Kidney (tissue), 14 donors: ENCODE data around the gene IRF1. TPM values are rescaled to one million over a fixed set of nuclear protein-coding genes. Genes with fewer than 3 reads are reported as not detected.

ENCODE experiments used
- DNase-seq, 5 donors: peaks; one replicate each; pipeline ENCODE4 v3.0.0-alpha.2; 2013 to 2020
- FAIRE-seq: peaks from 2 replicates; lab custom pipeline; 2012; peaks lifted over from hg19 to GRCh38; lab: Jason Lieb, UNC
- H3K27ac ChIP-seq, 2 donors: one replicate each; pipeline ENCODE4 v1.7.0; 2013; ENCODE audit warnings: low read depth in 2 of 2, low read length in 2 of 2, inconsistent platforms in 1 of 2
- H3K27me3 ChIP-seq: one replicate; pipeline ENCODE4 v1.7.1; 2013; ENCODE audit warnings: low read length, inconsistent platforms; ENCODE audit not compliant: control insufficient read depth, insufficient read depth
- H3K36me3 ChIP-seq, 3 donors: one replicate each; pipeline versions ENCODE4 v1.7.0 to v1.7.1; 2013; ENCODE audit warnings: low read length in 3 of 3, control low read depth in 1 of 3, inconsistent platforms in 1 of 3; ENCODE audit not compliant: insufficient read depth in 3 of 3, control insufficient read depth in 2 of 3
- H3K4me1 ChIP-seq, 3 donors: one replicate each; pipeline versions ENCODE4 v1.7.0 to v1.7.1; 2013; ENCODE audit warnings: low read length in 3 of 3, inconsistent platforms in 1 of 3, low read depth in 1 of 3; ENCODE audit not compliant: control insufficient read depth in 2 of 3, insufficient read depth in 2 of 3
- H3K4me3 ChIP-seq, 3 donors: one replicate each; pipeline versions ENCODE4 v1.7.0 to v1.8.1; 2013; ENCODE audit warnings: low read length in 3 of 3, control low read depth in 1 of 3, inconsistent platforms in 1 of 3
- H3K9ac ChIP-seq, 3 donors: one replicate each; pipeline versions ENCODE4 v1.7.0 to v1.7.1; 2013; ENCODE audit warnings: low read length in 3 of 3, control low read depth in 1 of 3, inconsistent platforms in 1 of 3
- H3K9me3 ChIP-seq, 3 donors: one replicate each; pipeline versions ENCODE4 v1.7.0 to v1.7.1; 2013; ENCODE audit warnings: low read length in 3 of 3, control low read depth in 1 of 3, inconsistent platforms in 1 of 3; ENCODE audit not compliant: control insufficient read depth in 2 of 3, insufficient read depth in 1 of 3
- intact Hi-C: fragments of 100-400 bp; cut with DNase I; formaldehyde crosslinking; loops from one replicate; pipeline ENCODE4 v1.11.1; 2022
- polyA plus RNA-seq: library from polyadenylated mRNA; stranded (reverse); fragments of 350-450 nt; fragmentation: Illumina TruSeq; extraction: RNeasy Lipid Tissue Mini Kit (QIAGEN cat#74804); gene quantifications from one replicate; pipeline ENCODE4 v1.2.3, GENCODE V29; 2014; ENCODE audit warnings: low read depth, low replicate concordance; ENCODE audit not compliant: insufficient read depth
- total RNA-seq: library from RNA; stranded (reverse); fragmentation: NEBNext Ultra II Directional; extraction: Animal tissue kit (Norgen Biotek cat#: 25700); gene quantifications from one replicate; pipeline ENCODE4 v1.2.1, GENCODE V29; 2021
- TF ChIP-seq, protein P1 (sequence below): IDR thresholded peaks from 3 replicates; pipeline ENCODE4 v1.5.1; 2012; ENCODE audit warnings: mild to moderate bottlenecking, moderate library complexity, borderline replicate concordance; ENCODE audit not compliant: insufficient read depth; ENCODE audit errors: extremely low read depth
- donor health status: control.
- donor health status: control.
- donor health status: control.
- donor health status: control.
- donor health status: control.
- donor health status: DM: yes; HTN: yes; CAD: no.
- donor health status: Normal renal cell carcinoma (clear cell type).

Gene IRF1
- total and polyA plus RNA-seq, 2 donors from 2014 or later, result 20.5 to 55.6 TPM

DNA sequence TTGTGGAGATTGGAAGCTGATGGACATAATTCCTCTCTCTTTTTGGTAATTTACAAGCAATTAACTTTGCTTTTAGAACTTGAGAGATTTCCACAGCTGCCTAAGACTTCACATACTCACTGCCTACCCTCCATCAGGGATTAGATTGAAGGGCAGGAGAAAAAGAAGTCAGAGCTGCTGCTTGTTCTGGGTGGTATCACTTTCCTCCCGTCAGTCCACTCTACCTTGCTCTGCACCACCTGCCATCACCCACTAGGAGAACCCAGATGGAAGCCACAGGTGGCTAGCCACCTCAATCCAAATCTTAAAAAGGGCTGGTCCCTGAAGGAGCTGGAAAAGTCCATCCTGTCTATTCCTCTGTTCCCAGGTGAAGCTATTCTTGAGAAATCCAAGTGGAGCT lies 10.5 kb downstream of the IRF1 start:
- intact Hi-C loops, result loop anchor here (10.0 kb wide), 1 partner anchor 55 kb away; no protein-coding TSS in a partner anchor
- no peak for FAIRE-seq
- H3K27me3 ChIP-seq, result no peaks in the 10 kb centered on the region
- no peak for DNase-seq
- TF ChIP-seq, protein P1, sequence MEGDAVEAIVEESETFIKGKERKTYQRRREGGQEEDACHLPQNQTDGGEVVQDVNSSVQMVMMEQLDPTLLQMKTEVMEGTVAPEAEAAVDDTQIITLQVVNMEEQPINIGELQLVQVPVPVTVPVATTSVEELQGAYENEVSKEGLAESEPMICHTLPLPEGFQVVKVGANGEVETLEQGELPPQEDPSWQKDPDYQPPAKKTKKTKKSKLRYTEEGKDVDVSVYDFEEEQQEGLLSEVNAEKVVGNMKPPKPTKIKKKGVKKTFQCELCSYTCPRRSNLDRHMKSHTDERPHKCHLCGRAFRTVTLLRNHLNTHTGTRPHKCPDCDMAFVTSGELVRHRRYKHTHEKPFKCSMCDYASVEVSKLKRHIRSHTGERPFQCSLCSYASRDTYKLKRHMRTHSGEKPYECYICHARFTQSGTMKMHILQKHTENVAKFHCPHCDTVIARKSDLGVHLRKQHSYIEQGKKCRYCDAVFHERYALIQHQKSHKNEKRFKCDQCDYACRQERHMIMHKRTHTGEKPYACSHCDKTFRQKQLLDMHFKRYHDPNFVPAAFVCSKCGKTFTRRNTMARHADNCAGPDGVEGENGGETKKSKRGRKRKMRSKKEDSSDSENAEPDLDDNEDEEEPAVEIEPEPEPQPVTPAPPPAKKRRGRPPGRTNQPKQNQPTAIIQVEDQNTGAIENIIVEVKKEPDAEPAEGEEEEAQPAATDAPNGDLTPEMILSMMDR, result no peak
- H3K36me3 ChIP-seq, result peaks cover 0 to 16% (median 11%) of the 10 kb centered on the region in 3 donors
- H3K9me3 ChIP-seq, result no peaks in the 10 kb centered on the region
- no peak overlapping the region for H3K9ac ChIP-seq
- H3K4me1 ChIP-seq, result peaks cover 0 to 22% (median 4%) of the 10 kb centered on the region in 3 donors
- H3K4me3 ChIP-seq, result no peak overlapping the region
- no peak overlapping the region for H3K27ac ChIP-seq

DNA sequence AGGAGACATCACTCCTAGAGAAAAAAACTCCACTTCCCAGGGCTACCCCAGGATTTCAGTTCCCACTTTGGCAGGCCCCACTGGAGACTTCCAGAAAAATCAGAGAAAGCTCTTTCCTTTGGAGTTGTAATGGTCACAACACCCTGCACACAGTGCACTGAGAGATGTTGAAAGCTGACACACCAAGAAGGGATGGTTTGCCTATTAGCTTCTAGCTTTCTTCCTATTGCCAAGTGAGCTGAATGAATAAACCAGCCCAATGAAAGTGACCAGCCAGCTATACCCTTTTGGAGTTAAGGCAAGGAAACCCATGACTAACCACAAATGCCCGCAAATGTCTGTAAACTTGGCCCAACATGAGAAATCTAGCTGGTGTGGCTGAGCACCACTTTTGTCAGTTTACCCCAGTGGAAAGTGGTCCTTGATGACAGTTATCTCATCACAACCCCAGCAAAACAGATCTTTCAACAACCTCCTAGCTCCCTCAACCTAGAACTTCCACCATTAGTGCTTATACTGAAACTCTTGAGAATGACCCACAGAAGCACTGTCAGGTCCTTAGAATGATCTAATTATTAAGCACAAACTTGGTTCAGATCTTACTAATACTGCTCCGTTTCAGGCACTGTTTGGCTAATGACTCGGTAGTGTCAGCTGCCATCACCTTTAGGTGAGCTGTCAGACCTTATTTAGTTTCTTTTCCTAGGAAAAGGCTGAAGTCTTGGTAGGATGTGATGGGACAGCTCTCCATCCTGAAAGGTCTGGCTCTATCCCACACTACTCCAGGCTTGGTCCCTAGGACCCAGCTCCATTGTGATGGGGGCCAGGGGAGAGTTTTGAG lies 11.2 kb downstream of the IRF1 start:
- FAIRE-seq, result no peak
- Histone ChIP-seq H3K4me1 (peaks cover 0 to 25% (median 4%) of the 10 kb centered on the region in 3 donors), H3K27ac (no peak overlapping the region)

DNA sequence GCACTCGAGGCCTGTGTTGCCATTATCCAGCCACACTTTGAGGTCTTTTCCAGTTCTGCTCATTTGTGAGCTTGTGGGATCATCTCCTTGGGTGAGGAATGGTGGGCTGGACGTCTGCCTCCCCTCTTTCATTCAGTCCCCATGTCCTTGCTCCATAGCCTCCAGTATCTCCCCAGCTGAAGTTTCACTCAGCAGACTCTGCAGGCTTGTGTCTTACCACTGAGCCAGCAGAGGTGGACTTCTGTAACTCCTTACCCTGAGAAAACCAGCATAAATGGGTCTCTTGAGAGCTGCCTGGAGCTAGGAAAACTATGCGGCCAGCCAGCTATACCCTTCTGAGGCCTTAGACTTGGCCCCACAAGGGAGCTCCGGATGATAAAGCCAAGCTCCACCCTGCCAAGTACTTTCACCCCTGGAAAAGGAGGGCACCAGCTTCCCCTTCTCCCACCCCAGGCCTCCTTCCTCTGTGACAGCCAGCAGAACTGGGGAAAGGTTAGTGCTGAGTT lies 12.2 kb downstream of the IRF1 start:
- Histone ChIP-seq H3K36me3 (peaks cover 0 to 3% (median 1%) of the 10 kb centered on the region in 3 donors), H3K9me3 (no peaks in the 10 kb centered on the region), H3K27ac (no peak overlapping the region), H3K27me3 (no peaks in the 10 kb centered on the region), H3K4me1 (peaks cover 0 to 25% (median 4%) of the 10 kb centered on the region in 3 donors), H3K9ac (no peak overlapping the region), H3K4me3 (no peak overlapping the region)
- intact Hi-C loops, result no loop called here
- DNase-seq, result peak in 1 of 5 donors; percentile 29
- TF ChIP-seq, protein P1, result no peak
- no peak for FAIRE-seq

More for the DNA sequence above, 11.2 kb downstream of the IRF1 start:
- Histone ChIP-seq H3K27me3 (no peaks in the 10 kb centered on the region), H3K4me3 (no peak overlapping the region), H3K9me3 (no peaks in the 10 kb centered on the region), H3K9ac (no peak overlapping the region), H3K36me3 (peaks cover 0 to 11% (median 7%) of the 10 kb centered on the region in 3 donors)
- TF ChIP-seq, protein P1, result no peak
- DNase-seq, result peak in 1 of 5 donors; percentile 10
- intact Hi-C loops, result no loop called here
